Measurements from ENCODE around the gene MAP1LC3B2.

DNA sequence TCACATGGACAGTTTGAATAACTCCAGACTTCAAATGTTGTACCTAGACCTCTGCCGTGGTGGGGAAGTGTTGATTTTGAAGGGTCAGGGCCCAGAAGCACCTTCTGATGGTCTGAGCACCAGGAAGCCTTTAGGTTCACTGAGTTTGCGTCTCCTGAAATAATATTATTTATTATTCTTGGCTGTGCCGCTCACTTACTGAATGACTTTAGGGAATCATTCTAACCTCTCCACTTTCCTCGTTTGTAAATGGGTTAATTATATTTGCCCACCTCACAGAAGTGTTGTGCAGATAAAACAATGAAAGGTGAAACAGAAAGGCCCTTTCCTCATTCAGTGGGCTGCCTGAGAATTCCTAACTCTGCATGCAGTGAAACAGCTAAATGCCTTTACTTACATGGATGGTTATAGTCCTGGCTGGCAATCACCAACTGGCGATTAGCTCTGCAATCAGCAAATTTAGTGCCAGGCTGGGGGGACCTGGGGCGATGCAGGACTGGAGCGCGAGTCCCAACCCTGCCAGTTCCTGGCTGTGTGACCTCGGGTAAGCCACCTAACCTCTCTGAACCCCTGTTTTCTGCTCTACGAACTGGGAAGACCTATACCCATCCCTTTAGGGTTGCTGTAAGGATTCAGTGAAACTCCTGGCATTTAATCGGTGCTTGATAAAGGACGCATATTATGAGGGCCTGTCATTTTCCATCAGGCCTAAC is 57.5 kb downstream of the MAP1LC3B2 start:
- no peak for TF ChIP-seq FOXA1 (IDR thresholded peaks at IDR 0.05)
- no peak for TF ChIP-seq FOXK2 (IDR thresholded peaks at IDR 0.05)
- no peak for TF ChIP-seq SP1 (IDR thresholded peaks at IDR 0.05)
- TF ChIP-seq L3MBTL2 (conservative IDR thresholded peaks at IDR 0.05): no peak
- TF ChIP-seq, protein P1, sequence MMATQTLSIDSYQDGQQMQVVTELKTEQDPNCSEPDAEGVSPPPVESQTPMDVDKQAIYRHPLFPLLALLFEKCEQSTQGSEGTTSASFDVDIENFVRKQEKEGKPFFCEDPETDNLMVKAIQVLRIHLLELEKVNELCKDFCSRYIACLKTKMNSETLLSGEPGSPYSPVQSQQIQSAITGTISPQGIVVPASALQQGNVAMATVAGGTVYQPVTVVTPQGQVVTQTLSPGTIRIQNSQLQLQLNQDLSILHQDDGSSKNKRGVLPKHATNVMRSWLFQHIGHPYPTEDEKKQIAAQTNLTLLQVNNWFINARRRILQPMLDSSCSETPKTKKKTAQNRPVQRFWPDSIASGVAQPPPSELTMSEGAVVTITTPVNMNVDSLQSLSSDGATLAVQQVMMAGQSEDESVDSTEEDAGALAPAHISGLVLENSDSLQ (IDR thresholded peaks at IDR 0.05): no peak
